Suprapubic skin (tissue), 3 donors: ENCODE measurements around the gene KAT2B.

Experiments
- CTCF ChIP-seq, 2 donors: fragments of 200-600 bp in 1 of 2; fragments of 450-650 bp in 1 of 2; sonication (generic) in 1 of 2; IDR thresholded peaks; one replicate each; pipeline ENCODE4 v1.5.1; 2016 to 2019; ENCODE audit warnings: antibody characterized with exemption in 2 of 2, mild to moderate bottlenecking in 1 of 2, moderate library complexity in 1 of 2
- POLR2AphosphoS5 ChIP-seq, 3 donors: sonication (generic); formaldehyde crosslinking; IDR thresholded peaks; one replicate each; pipeline ENCODE4 v1.6.1; 2017; ENCODE audit warnings: antibody characterized with exemption in 3 of 3

- TF ChIP-seq CTCF (IDR thresholded peaks at IDR 0.05) = no peak
- TF ChIP-seq POLR2AphosphoS5 (IDR thresholded peaks at IDR 0.05) = no peak
These were observed 101.6 kb downstream of the KAT2B start for GRCh38 chr3:20141851-20142250.
